H9 (cell line): Measurements from ENCODE around the gene RGS3. TPM values are rescaled to one million over a fixed set of nuclear protein-coding genes. Genes with fewer than 3 reads are reported as not detected.

Experiments used
- DNase-seq: peaks from one replicate; pipeline ENCODE4 v3.0.0-alpha.2; 2017
- H2AFZ ChIP-seq: one replicate; pipeline ENCODE4 v1.6.1; 2013; ENCODE audit warnings: mild to moderate bottlenecking, low read length, control low read depth, moderate library complexity
- H2AK5ac ChIP-seq: 2 replicates; pipeline ENCODE4 v1.6.1; 2013; ENCODE audit warnings: low read length, control low read depth, mixed read lengths; ENCODE audit not compliant: insufficient read length
- H2BK120ac ChIP-seq: one replicate; pipeline ENCODE4 v1.6.1; 2013; ENCODE audit warnings: low read depth, mild to moderate bottlenecking, low read length, control low read depth, inconsistent platforms; ENCODE audit not compliant: poor library complexity, severe bottlenecking
- H2BK12ac ChIP-seq: 2 replicates; pipeline ENCODE4 v1.6.1; 2013; ENCODE audit warnings: low read length, control low read depth, mixed read lengths, low read depth; ENCODE audit not compliant: insufficient read length
- H2BK15ac ChIP-seq: 2 replicates; pipeline ENCODE4 v1.6.1; 2013; ENCODE audit warnings: low read depth, low read length, control low read depth
- H2BK20ac ChIP-seq: one replicate; pipeline ENCODE4 v1.6.1; 2013; ENCODE audit warnings: low read depth, mild to moderate bottlenecking, low read length, control low read depth, inconsistent platforms; ENCODE audit not compliant: poor library complexity, severe bottlenecking
- H2BK5ac ChIP-seq: 2 replicates; pipeline ENCODE4 v1.6.1; 2013; ENCODE audit warnings: low read length, control low read depth, mixed read lengths; ENCODE audit not compliant: insufficient read length
- H3K14ac ChIP-seq: 2 replicates; pipeline ENCODE4 v1.6.1; 2013; ENCODE audit warnings: low read length, control low read depth; ENCODE audit not compliant: insufficient read depth
- H3K18ac ChIP-seq: 2 replicates; pipeline ENCODE4 v1.6.1; 2013; ENCODE audit warnings: low read depth, mild to moderate bottlenecking, mixed read lengths, low read length, control low read depth; ENCODE audit not compliant: insufficient read length
- H3K23ac ChIP-seq: 2 replicates; pipeline ENCODE4 v1.6.1; 2013; ENCODE audit warnings: low read length, control low read depth, mixed read lengths, low read depth; ENCODE audit not compliant: insufficient read length
- H3K23me2 ChIP-seq: 2 replicates; pipeline ENCODE4 v1.6.1; 2013; ENCODE audit warnings: low read depth, mild to moderate bottlenecking, mixed read lengths, low read length, control low read depth; ENCODE audit not compliant: insufficient read length, poor library complexity, severe bottlenecking
- H3K27ac ChIP-seq: 2 replicates; pipeline ENCODE4 v1.5.1; 2013; ENCODE audit warnings: low read length, control low read depth, mixed read lengths, low read depth; ENCODE audit not compliant: insufficient read length
- H3K27me3 ChIP-seq: 2 replicates; pipeline ENCODE4 v1.6.1; 2013; ENCODE audit warnings: low read length, control low read depth, inconsistent platforms; ENCODE audit not compliant: insufficient read depth
- H3K4ac ChIP-seq: 2 replicates; pipeline ENCODE4 v1.6.1; 2013; ENCODE audit warnings: low read depth, mild to moderate bottlenecking, control low read depth, inconsistent platforms, low read length, moderate library complexity
- H3K4me1 ChIP-seq: 2 replicates; pipeline ENCODE4 v1.6.1; 2013; ENCODE audit warnings: low read length, control low read depth, inconsistent platforms; ENCODE audit not compliant: insufficient read depth
- H3K4me2 ChIP-seq: 2 replicates; pipeline ENCODE4 v1.6.1; 2013; ENCODE audit warnings: low read length, control low read depth, mixed read lengths; ENCODE audit not compliant: insufficient read length, insufficient read depth
- H3K56ac ChIP-seq: 2 replicates; pipeline ENCODE4 v1.6.1; 2013; ENCODE audit warnings: low read depth, mild to moderate bottlenecking, mixed read lengths, low read length, control low read depth; ENCODE audit not compliant: insufficient read length
- H3K79me1 ChIP-seq: 2 replicates; pipeline ENCODE4 v1.6.1; 2013; ENCODE audit warnings: low read depth, mild to moderate bottlenecking, moderate library complexity, low read length, control low read depth, inconsistent platforms; ENCODE audit not compliant: insufficient read depth, poor library complexity, severe bottlenecking
- H3K79me2 ChIP-seq: 2 replicates; pipeline ENCODE4 v1.6.1; 2013; ENCODE audit warnings: low read length, control low read depth, inconsistent platforms; ENCODE audit not compliant: insufficient read depth
- H3K9ac ChIP-seq: 2 replicates; pipeline ENCODE4 v1.6.1; 2013; ENCODE audit warnings: low read length, control low read depth, mixed read lengths; ENCODE audit not compliant: insufficient read length; ENCODE audit errors: extremely low read depth
- H3K9me3 ChIP-seq: one replicate; pipeline ENCODE4 v1.6.1; 2013; ENCODE audit warnings: low read depth, low read length, inconsistent platforms; ENCODE audit not compliant: control insufficient read depth
- H3T11ph ChIP-seq: one replicate; pipeline ENCODE4 v1.6.1; 2013; ENCODE audit warnings: mild to moderate bottlenecking, low read length, control low read depth, inconsistent platforms
- H4K20me1 ChIP-seq: one replicate; pipeline ENCODE4 v1.6.1; 2013; ENCODE audit not compliant: control insufficient read depth, insufficient read length, insufficient read depth
- H4K5ac ChIP-seq: 2 replicates; pipeline ENCODE4 v1.6.1; 2013; ENCODE audit warnings: low read depth, mild to moderate bottlenecking, mixed read lengths, low read length, control low read depth; ENCODE audit not compliant: insufficient read length
- H4K8ac ChIP-seq: replicated peaks from 2 replicates; pipeline ENCODE4 v1.6.1; 2013; ENCODE audit warnings: low read length, control low read depth, mixed read lengths, low read depth; ENCODE audit not compliant: insufficient read length
- H4K91ac ChIP-seq: 2 replicates; pipeline ENCODE4 v1.6.1; 2013; ENCODE audit warnings: low read depth, mild to moderate bottlenecking, moderate library complexity, mixed read lengths, low read length, control low read depth; ENCODE audit not compliant: insufficient read length
- H3K27ac Mint-ChIP-seq, 3 experiments: 2 replicates in 2 of 3; 3 replicates in 1 of 3; pipeline ENCODE4 v1.8.0; 2020 to 2021; ENCODE audit warnings: mixed read lengths in 3 of 3, mild to moderate bottlenecking in 1 of 3, moderate library complexity in 1 of 3
- H3K27me3 Mint-ChIP-seq: 2 replicates; pipeline ENCODE4 v1.8.0; 2021; ENCODE audit warnings: low read depth, mild to moderate bottlenecking, moderate library complexity, mixed read lengths
- H3K36me3 Mint-ChIP-seq, 3 experiments: 2 replicates in 2 of 3; 3 replicates in 1 of 3; pipeline ENCODE4 v1.8.0; 2020 to 2021; ENCODE audit warnings: low read depth in 3 of 3, mixed read lengths in 3 of 3; ENCODE audit not compliant: insufficient read depth in 1 of 3
- H3K4me1 Mint-ChIP-seq, 2 experiments: 2 replicates each; pipeline ENCODE4 v1.8.0; 2020; ENCODE audit warnings: mixed read lengths in 2 of 2
- H3K4me3 Mint-ChIP-seq, 2 experiments: 2 replicates in 1 of 2; 3 replicates in 1 of 2; pipeline ENCODE4 v1.8.0; 2020 to 2021; ENCODE audit warnings: mild to moderate bottlenecking in 2 of 2, mixed read lengths in 2 of 2, moderate library complexity in 1 of 2
- H3K9me3 Mint-ChIP-seq, 2 experiments: 2 replicates in 1 of 2; 3 replicates in 1 of 2; pipeline ENCODE4 v1.8.0; 2020; ENCODE audit warnings: mild to moderate bottlenecking in 2 of 2, mixed read lengths in 2 of 2, moderate library complexity in 1 of 2
- WGBS: extraction: QIAGEN DNeasy Blood & Tissue Kit; methylation state at CpG from one replicate; pipeline ENCODE4 v1.1.7; 2013; ENCODE audit warnings: missing lambda C conversion rate, low lambda C conversion rate, mixed read lengths; ENCODE audit not compliant: insufficient read length; ENCODE audit errors: extremely low coverage; 5-methylcytosine and 5-hydroxymethylcytosine counted together
- total RNA-seq: library from RNA; stranded (reverse); gene quantifications from 2 replicates; pipeline ENCODE4 v1.2.1, GENCODE V29; 2021
- TF ChIP-seq, protein P1 (sequence below): fragments of 200-600 bp; sonication (generic); conservative IDR thresholded peaks from 3 replicates; pipeline ENCODE4 v1.8.0; 2021; ENCODE audit warnings: antibody characterized with exemption, mild to moderate bottlenecking

The RGS3 gene
- total RNA-seq, 1 experiment from 2014 or later = 13.9 TPM

DNA sequence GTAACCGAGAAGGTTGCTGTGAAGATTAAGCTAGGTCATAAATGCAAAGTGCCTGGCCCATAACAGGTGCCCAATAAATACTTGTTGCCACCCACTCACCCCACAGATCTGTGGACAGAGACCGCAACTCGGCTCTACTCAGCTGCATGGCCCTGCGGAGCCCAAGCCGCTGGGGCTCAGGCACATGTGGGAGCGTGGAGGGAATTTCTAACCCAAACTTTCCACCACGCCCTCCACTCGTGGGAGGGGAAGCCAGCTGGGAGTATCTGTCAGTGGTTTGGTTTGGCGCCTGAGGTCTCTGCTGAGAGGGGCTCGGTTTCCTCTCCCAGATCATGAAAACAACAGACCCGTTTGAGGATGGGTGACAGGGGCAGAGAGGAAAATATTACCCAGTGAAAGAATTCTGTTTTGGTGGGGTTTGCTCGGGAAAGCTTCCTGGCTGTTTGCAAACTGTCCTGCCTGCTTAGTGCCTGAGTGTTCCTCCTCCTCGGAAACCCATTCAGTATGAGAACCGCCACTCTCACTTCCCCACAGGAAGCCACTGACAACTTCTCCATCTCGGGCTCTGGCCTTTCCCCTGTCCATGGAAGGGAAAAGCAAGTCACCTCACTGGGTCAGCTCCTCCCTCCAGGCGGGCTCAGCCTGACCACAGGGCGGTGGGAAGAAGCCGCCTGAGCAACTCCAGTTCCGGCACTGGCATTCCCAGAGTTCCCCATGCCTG is 60.1 kb downstream of the RGS3 start:
- Histone ChIP-seq H2BK20ac (no peak overlapping the region), H4K5ac (no peak overlapping the region), H2BK5ac (no peak overlapping the region), H4K8ac (no peak overlapping the region), H3K9ac (no peak overlapping the region), H2AK5ac (no peak overlapping the region), H3K23ac (no peak overlapping the region), H3K9me3 (no peaks in the 10 kb centered on the region), H3K56ac (no peak overlapping the region), H3K27me3 (no peaks in the 10 kb centered on the region), H3K4me2 (no peak overlapping the region), H3K27ac (no peak overlapping the region), H2BK15ac (no peak overlapping the region), H2AFZ (no peak overlapping the region), H3K18ac (no peak overlapping the region), H3K23me2 (no peaks in the 10 kb centered on the region), H2BK120ac (no peak overlapping the region), H4K91ac (no peak overlapping the region), H3K79me2 (no peaks in the 10 kb centered on the region), H3K4ac (no peak overlapping the region), H4K20me1 (no peaks in the 10 kb centered on the region), H3K4me1 (no peaks in the 10 kb centered on the region), H2BK12ac (no peak overlapping the region), H3K79me1 (no peaks in the 10 kb centered on the region), H3T11ph (no peak overlapping the region), H3K14ac (no peak overlapping the region)
- H3K4me1 Mint-ChIP-seq = peaks cover 8 to 14% of the 10 kb centered on the region in 2 experiments
- no peaks in the 10 kb centered on the region for H3K27me3 Mint-ChIP-seq
- H3K9me3 Mint-ChIP-seq = no peaks in the 10 kb centered on the region
- H3K27ac Mint-ChIP-seq = no peak overlapping the region; a peak in 1 of 7 replicates
- H3K4me3 Mint-ChIP-seq = no peak overlapping the region
- TF ChIP-seq, protein P1, sequence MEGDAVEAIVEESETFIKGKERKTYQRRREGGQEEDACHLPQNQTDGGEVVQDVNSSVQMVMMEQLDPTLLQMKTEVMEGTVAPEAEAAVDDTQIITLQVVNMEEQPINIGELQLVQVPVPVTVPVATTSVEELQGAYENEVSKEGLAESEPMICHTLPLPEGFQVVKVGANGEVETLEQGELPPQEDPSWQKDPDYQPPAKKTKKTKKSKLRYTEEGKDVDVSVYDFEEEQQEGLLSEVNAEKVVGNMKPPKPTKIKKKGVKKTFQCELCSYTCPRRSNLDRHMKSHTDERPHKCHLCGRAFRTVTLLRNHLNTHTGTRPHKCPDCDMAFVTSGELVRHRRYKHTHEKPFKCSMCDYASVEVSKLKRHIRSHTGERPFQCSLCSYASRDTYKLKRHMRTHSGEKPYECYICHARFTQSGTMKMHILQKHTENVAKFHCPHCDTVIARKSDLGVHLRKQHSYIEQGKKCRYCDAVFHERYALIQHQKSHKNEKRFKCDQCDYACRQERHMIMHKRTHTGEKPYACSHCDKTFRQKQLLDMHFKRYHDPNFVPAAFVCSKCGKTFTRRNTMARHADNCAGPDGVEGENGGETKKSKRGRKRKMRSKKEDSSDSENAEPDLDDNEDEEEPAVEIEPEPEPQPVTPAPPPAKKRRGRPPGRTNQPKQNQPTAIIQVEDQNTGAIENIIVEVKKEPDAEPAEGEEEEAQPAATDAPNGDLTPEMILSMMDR = no peak
- no peak for DNase-seq
- H3K36me3 Mint-ChIP-seq = peaks cover 0 to 11% (median 0%) of the 10 kb centered on the region in 3 experiments; a peak in 1 of 7 replicates
- no CpG with 5 or more reads among the region's 19 CpGs for WGBS
